ENCODE results near the gene RAP1GDS1. TPM values are rescaled to one million over a fixed set of nuclear protein-coding genes. Genes with fewer than 3 reads are reported as not detected.
"Not testable (repeated sequence)": the region's sequence is repeated elsewhere in the genome, so short reads cannot be mapped to it uniquely, and the experiment has no call there.

RAP1GDS1 gene
- total RNA-seq, 1 donor from 2014 or later, result 33.4 TPM

DNA sequence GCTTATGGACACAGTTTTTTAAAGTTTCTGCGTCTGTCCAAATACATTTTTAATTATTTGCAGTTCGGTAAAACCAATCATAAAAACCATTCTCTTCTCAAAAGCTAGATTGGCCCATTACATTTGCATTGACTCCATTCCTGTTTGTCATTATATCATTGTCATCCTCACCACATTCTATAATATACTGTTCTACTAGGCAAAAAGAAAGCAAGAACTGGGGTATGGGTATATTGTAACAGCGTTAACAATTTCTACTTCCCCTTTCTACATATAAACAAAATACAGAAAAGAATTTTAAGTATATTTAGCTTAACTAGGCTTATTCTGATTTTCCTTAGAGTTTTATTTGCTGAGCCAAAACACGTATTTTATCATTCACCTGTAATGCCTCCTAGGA lies 91.8 kb downstream of the RAP1GDS1 start:
- DNase-seq (ENCODE audit: low spot score), result no peak

DNA sequence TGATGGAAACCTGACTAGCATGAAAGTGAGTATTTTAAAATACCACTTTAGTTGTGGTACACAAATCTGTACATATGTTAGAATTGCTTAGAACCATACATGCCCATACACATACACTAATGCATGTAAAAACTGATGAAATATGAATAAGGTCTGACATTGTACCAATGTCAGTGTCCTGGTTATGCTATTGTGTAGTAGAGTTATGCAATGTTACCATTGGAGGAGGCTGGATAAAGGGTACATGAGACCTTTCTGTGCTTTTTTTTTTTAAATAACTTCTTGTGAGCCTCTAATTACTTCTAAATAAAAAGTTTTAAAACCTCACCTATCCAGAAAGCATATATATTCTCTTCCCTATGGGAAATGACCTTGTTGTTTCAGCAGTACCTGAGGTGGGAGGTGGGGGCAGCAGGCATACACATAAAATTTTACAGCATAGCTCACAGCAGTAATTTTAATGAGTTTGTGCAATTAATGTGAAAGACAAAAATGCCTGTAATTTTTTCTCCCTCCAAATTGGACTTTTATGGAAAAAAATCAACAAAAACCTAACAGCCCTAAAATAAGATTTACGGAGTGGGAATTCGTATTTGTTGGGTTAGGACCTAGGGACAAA lies 97.6 kb downstream of the RAP1GDS1 start:
- DNase-seq (ENCODE audit: low spot score), result no peak

DNA sequence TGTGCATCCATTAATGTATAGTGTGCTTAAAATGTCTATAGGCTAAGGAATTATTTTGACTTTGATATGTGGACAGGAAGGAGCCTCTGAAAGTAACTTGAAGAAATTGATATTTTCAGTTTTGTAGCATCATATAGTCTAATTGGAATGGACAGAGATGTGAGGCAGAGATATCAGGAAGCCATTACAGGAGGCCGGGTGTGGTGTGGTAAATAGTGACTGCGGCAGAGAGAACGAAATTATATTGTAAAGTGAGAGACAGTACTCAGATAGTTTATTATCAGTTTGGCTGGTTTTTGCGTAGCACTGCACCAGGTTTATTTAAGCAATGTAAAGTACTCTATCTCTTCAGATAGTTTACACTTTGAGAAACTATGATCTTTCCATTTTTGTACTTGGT lies 98.5 kb downstream of the RAP1GDS1 start:
- DNase-seq (ENCODE audit: low spot score), result no peak

DNA sequence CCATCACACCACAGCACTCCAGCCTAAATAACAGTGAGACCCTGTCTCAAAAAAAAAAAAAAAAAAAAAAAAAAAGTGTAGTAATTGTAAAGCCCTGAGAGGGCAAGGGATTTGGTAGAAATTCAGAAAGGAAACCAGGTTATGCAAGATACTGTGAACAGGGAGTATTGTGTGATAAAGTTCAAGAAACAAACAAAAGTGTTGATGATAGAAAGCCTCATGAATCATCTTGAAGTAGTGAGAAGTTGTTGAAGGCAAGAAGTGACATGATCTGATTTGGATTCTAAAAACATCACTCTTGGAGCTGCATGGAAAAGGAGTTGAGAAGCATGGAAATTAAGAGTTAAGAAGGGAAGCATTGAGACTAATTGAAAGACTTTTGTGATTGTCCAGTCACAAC lies 102.2 kb downstream of the RAP1GDS1 start:
- DNase-seq (ENCODE audit: low spot score), result no peak

DNA sequence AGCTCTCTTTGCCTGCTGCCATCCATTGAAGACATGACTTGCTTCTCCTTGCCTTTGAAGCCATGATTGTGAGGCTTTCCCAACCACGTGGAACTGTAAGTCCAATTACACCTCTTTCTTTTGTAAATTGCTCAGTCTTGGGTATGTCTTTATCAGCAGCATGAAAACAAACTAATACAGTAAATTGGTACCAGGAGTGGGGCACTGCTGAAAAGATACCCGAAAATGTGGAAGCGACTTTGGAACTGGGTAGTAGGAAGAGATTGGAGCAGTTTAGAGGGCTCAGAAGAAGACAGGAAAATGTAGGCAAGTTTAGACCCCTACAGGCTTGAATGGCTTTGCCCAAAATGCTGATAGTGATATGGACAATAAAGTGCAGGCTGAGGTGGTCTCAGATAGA lies 105.1 kb downstream of the RAP1GDS1 start:
- not testable (repeated sequence) for DNase-seq (ENCODE audit: low spot score)

DNA sequence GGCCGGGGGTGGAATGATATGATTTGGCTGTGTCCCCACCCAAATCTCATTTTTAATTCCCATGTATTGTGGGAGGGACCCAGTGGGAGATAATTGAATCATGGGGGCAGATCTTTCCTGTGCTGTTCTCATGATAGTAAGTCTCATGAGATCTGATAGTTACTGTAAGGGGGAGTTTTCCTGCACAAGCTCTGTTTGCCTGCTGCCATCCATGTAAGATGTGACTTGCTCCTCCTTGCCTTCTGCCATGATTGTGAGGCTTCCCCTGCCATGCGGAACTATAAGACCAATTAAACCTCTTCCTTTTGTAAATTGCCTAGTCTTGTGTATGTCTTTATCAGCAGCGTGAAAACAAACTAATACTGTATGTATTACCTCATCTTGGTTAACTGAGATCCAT lies 106.8 kb downstream of the RAP1GDS1 start:
- not testable (repeated sequence) for DNase-seq (ENCODE audit: low spot score)

DNA sequence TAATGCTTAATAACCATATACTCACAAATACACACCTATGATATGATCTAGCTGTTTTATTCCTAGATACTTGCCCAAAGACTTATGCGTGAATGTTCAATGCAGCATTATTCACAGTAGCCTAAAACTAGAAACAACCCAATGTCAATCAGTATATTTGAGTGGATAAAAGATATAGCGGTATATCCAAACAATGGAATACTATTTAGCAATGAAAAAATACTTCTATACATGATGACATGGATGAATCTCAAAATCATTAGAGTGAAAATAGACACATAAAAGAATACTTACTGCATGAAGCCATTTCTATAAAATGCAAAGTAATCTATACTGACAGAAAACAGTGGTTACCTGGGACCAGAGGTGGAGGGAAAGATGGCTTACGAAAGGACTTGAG lies 108.1 kb downstream of the RAP1GDS1 start:
- no peak for DNase-seq (ENCODE audit: low spot score)

DNA sequence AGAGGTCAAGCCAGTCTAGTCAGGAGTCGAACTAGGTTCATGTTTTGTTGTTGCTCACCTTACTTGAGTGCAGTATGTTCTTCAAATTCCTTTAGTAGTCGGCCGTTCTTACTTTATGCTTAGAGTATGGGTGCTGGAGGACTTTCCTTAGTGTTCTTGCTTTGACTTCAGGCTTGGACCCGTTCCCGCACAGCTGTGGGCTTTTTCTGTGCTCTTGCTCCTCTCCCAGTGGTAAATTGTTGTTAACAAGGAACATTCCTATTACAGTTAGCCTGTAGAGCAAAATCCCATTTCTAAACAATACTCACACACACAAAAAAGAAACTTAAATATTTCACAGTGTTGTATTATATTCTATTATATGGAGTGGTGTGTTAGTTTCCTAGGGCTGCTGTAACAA lies 113.5 kb downstream of the RAP1GDS1 start:
- DNase-seq (ENCODE audit: low spot score), result no peak

DNA sequence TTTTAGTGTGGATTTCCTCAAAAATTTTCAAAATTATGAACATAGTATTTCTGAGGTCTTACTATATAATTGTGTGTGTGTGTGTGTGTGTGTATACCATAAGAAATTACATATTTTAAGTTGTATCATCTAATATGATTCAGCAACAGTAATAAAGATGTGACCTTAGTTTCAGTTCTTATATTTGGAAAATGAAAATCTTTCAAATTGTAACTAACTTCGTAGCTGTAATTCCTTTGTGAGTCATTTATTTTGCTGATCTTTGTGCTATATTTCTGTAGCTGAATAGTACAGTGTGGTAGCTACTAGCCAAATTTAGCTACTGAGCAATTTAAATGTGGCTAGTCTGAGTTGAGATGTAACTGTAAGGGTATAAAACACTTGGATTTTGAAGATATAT lies 116.4 kb downstream of the RAP1GDS1 start:
- DNase-seq (ENCODE audit: low spot score), result no peak

DNA sequence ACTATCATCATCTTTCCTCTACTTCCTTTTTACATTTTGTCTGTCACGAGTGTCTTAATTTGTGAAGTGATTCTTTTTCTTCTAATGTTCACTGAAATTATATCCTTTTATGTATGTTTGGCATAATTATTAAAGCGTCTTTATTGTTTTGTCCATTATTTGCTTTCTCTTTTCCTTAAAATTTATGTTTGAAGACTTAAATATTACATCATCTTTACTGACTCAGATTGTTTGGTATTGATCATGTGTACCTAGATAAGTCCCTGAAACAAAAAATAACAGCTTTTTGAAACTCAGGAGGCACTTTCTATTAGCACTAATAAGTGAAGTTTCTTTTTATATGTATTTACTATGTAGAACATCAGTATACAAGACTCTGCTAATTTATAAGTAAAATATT lies 120.1 kb downstream of the RAP1GDS1 start:
- no peak for DNase-seq (ENCODE audit: low spot score)

DNA sequence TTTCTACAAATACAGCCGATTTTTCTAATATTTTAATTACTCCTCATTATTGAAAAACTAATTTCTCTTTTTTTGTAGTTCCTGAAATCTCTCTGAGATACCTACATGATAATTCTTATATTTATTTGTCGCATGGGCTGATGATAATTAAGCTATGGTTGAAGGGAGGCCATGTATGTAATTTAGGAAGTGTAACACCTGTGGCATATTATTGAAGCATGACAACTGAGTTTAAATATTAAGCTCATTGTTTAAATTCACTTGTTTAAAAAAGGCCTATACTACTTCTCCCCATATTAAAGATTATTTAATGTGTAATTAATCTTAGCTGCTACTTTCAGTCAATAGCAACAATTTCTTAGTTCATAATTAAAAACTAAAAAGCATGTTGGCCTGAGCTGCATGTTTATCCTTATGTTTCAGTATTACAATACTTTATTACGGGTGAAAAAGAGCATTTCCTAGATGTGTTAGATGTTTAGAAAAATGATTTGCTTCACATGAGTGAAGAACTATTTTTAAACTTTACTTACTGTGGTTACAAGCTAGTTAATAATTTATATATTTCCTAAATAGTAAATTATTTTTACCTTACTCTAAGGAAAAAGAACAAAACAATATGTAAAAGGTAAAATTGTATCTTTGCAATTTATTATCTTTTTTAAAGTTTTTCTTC lies 122.4 kb downstream of the RAP1GDS1 start:
- no peak for DNase-seq (ENCODE audit: low spot score)

DNA sequence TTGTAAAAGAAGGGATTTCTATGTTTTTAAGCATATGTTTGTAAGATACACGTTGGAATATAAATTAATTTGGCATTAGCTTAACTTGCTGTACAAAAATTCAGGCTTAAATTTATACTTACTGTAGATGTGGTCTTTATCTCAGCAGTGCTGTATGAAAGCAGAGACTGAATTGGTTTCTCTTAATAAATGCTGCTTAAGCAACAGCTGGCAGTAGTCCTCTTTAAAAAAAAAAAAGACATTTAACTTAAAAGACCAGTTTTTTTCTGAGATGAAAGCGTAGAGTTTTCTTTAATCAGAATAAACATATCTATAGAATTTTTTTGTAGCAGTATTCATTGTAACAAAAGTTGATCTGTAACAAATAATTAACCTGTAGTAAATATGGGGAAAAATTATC lies 124.6 kb downstream of the RAP1GDS1 start:
- no peak for DNase-seq (ENCODE audit: low spot score)

DNA sequence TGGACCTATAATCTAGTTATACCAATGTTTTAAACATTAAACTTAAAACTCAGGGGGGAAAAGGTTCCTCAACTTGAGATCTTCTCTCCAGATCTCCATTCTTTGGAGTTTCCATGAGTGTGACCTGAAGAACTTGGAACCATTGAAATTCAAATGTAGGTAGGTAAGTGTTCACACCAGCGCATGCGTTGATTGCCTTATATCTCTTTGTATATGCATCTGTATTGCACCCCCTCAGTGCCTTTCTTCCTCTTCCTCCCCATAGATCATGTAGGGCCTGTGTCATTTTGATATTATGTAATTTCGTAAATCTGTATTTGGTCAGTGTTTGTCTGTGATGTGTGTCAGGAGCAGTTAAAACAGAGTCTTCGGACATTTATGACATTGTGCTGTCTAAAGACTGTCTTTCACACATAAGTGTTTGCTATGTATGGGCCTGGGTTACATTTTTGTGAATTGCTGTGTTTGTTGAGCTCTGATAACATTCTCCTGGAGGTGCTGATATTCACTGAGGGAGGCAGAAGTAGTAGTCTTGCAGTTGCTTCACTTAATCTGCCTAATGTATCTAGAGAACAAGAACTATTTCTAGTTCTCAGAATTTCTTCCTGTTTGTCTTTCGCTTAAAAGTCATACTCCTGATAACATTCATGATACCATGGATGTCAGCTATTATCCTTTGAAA lies 126.3 kb downstream of the RAP1GDS1 start:
- DNase-seq (ENCODE audit: low spot score), result no peak

DNA sequence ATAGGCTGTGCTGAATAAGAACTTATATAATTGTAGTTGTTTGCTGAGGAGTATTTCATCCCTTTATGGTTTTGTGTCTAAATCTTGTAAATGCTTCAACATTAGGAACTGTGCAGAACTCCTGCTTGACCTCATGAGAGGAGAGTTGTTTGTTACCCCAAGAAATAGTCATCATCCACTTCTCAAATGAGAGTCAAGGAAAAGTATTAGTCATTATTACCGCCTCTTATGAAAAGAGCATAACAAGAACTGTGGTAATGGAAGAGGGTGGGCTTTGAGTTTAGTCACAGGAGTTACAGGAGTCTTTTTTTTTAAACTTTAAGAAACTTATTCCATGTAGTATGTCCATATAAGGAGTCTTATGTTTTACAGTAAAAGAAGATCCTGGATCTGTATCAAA lies 132.9 kb downstream of the RAP1GDS1 start:
- DNase-seq (ENCODE audit: low spot score), result no peak

DNA sequence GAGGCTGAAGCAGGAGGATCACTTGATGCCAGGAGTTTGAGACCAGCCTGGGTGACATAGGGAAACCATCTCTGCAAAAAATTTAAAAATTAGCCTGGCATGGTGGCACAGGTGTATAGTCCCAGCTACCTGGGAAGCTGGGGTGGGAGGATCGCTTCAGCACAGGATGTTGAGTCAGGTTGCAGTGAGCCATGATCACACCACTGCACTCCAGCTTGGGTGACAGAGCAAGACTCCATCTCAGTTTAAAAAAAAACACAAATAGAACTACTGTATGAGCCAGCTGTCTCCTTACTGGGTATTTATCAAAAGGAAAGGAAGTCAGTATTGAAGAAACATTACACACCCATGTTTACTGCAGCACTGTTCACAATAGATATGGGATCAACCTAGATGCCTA lies 138.7 kb downstream of the RAP1GDS1 start:
- no peak for DNase-seq (ENCODE audit: low spot score)

DNA sequence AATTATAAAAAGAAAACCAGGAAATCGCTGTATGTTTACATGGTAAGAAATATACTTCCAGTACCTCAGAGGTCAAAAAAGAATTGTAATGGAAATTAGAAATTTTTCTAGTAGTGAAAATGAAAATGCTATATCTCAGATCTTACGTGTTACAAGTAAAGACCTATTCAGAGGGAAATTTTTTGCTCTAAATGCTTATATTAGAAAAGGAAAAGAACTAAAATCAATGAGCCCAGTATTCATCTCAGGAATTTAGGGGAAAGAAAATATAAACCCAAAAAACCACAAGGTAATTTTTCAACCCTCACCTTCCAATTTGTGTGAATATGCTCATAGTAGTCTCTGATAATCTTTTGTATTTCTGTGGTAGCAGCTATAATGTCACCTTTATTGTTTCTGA lies 145.6 kb downstream of the RAP1GDS1 start:
- DNase-seq (ENCODE audit: low spot score), result no peak

DNA sequence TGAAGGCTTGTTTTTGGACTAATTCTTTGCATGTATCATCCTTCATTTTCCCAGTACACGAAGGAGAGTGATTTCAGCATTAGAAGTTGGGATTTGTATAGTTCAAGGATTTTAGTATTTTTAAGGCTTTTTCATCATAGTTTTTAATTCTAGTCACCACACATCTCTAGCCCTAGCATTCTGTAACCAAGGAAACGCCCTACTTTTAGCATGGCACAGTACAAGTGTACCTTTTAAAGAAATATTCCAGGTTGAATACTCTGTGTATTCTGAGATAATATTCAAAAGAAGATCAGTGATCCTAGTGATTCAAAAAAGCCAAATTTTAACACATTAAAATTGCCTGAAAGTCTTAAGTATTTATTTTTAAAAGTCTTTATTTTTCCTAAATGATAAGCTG lies 150.5 kb downstream of the RAP1GDS1 start:
- no peak for DNase-seq (ENCODE audit: low spot score)

DNA sequence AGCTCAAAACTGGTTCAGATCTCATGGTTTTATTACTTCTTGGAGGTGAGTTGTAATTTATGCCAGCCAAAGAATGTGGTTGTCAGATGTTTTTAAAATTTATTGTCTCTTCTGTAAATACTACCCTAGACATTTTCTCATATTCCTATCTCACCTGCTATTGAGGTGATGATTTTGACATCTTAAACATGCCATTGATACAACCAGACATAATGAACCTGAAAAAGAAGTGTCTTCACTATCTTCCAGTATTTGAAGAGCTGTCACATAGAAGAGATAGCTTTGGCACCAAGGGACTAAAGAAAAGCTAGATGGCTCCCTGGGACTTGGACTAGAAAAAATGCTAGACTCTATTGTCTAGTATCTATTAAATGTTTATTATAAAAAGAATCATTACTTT lies 155.7 kb downstream of the RAP1GDS1 start:
- no peak for DNase-seq (ENCODE audit: low spot score)

DNA sequence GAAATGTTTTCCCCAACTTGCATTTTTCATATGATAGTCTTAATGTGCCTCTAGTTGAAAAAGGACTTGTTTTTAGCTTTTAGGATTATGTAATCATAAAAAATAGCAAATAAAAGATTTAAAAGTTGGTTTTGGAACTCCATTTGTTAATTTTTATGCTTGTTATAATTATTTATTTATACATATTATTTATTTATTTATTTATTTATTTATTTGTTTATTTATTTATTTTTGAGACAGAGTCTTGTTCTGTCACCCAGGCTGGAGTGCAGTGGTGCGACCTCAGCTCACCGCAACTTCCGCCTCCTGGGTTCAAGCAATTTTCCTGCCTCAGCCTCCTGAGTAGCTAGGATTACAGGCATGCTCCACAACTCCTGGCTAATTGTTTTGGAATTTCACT lies 159.0 kb downstream of the RAP1GDS1 start:
- DNase-seq (ENCODE audit: low spot score), result not testable (repeated sequence)

DNA sequence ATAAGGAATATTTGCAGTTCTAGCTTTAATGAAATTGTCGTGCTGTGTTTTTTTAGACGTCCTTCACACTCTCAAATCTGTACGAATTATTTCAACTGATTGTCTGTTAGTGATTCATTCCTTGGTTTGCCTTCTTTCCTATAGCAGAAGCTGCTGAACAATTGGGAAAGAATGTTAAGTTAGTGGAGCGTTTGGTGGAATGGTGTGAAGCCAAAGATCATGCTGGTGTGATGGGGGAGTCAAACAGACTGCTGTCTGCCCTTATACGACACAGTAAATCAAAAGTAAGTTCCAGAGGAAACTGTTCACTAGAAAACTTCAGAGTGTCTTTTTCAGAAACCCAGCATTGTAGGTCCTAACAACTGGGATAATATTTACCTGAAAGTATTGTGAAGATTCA lies 159.9 kb downstream of the RAP1GDS1 start:
- no peak for DNase-seq (ENCODE audit: low spot score)

DNA sequence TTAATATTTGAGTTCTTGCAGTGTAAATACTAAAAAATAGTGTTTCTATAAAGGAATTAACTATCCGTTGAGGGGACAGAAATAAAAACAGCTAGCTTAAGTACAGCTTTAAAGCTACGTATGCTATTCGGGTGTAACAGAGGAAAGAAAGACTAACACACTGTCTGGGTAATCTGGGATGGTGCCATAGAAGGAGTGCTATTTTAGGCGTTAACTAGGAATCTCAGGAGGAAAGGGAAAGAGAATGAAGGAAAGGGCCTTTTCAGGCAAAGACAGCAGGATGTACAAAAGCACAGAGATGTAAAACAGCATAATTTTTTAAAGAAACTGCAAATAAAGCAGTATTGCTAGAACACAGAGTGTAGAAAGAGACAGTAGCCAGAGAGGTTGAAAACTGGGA lies 161.8 kb downstream of the RAP1GDS1 start:
- no peak for DNase-seq (ENCODE audit: low spot score)

DNA sequence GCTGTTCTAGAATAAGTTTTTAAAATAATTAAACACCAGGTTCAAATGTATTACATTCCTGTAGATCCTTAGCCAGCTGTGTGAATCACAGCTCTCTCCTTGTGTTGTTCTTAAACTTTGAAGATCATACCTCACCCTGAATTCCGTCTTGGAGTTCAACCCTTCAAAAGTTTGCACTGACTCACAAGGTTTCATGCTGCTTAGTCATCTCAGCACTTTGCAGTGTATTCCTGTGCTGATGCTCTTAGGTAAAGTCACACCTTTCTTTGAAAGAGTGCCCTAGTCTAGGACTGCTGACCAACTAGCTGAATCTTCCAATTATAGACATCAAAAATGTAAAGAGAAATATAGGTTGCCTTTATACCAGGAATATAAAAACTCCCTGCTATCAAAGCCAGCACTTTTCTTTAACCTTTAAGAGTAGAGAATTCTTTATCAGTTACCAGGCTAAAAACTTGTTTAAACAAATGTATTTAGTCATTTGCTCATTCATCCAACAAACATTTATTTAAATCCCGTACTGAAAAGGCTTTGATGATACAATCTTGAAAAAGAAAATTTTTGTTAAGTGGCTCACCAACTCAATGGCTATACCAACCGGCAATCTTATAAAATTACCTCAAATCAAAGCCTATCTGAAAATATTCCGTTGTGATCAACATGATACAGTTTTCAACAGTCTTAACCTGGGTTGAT lies 169.7 kb downstream of the RAP1GDS1 start:
- no peak for DNase-seq (ENCODE audit: low spot score)

DNA sequence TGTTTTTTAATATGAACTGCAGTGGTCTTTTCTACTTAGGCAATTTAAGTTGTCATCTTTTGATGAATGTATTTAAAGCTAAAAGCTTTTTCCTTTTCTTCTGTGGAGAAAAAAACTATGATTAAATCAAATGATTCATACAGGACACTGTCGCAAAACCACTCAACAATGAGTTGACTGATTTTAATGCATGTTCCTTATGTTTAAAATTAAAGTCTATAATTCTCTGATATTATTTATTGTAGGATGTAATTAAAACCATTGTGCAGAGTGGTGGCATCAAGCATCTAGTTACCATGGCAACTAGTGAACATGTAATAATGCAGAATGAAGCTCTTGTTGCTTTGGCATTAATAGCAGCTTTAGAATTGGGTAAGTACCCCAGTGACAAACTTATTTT lies 172.5 kb downstream of the RAP1GDS1 start:
- no peak for DNase-seq (ENCODE audit: low spot score)
